Measurements from ENCODE around the gene TBRG4. TPM values are rescaled to one million over a fixed set of nuclear protein-coding genes. Genes with fewer than 3 reads are reported as not detected.

The TBRG4 gene
- total and polyA plus RNA-seq, 2 donors from 2014 or later = 45.7 to 67.8 TPM

GRCh38 chr7:45085619-45086200 lies 25.8 kb downstream of the TBRG4 start:
- peaks cover 0 to 2% (median 0%) of the 10 kb centered on the region in 3 donors for H3K4me1 ChIP-seq (ENCODE audit: control insufficient read depth in 2 of 3, insufficient read depth in 2 of 3, low read depth in 1 of 3, low read length in 3 of 3)
- no peaks in the 10 kb centered on the region for H3K27me3 ChIP-seq (ENCODE audit: control insufficient read depth, insufficient read depth, low read length)
- H3K9ac ChIP-seq (ENCODE audit: low read length in 3 of 3) = no peak overlapping the region
- H3K4me3 ChIP-seq (ENCODE audit: low read length in 3 of 3) = no peak overlapping the region
- no peaks in the 10 kb centered on the region for H3K9me3 ChIP-seq (ENCODE audit: control insufficient read depth in 2 of 3, insufficient read depth in 1 of 3, low read length in 3 of 3)
- no peak overlapping the region for H3K27ac ChIP-seq (ENCODE audit: low read depth in 2 of 2, low read length in 2 of 2)
- FAIRE-seq = no peak
- no peaks in the 10 kb centered on the region for H3K36me3 ChIP-seq (ENCODE audit: control insufficient read depth in 2 of 3, insufficient read depth in 3 of 3, low read length in 3 of 3)
- no peak for TF ChIP-seq CTCF (IDR thresholded peaks at IDR 0.05; ENCODE audit: borderline replicate concordance, extremely low read depth, insufficient read depth)
- DNase-seq = peak in 1 of 5 donors; percentile 68
- intact Hi-C loops (cut with DNase I) = no loop called here

GRCh38 chr7:45084901-45085618 lies 26.4 kb downstream of the TBRG4 start:
- Histone ChIP-seq H3K4me3 (ENCODE audit: low read length in 3 of 3) (no peak overlapping the region), H3K27ac (ENCODE audit: low read depth in 2 of 2, low read length in 2 of 2) (no peak overlapping the region), H3K27me3 (ENCODE audit: control insufficient read depth, insufficient read depth, low read length) (no peaks in the 10 kb centered on the region), H3K9me3 (ENCODE audit: control insufficient read depth in 2 of 3, insufficient read depth in 1 of 3, low read length in 3 of 3) (no peaks in the 10 kb centered on the region), H3K4me1 (ENCODE audit: control insufficient read depth in 2 of 3, insufficient read depth in 2 of 3, low read depth in 1 of 3, low read length in 3 of 3) (peaks cover 0 to 2% (median 0%) of the 10 kb centered on the region in 3 donors), H3K36me3 (ENCODE audit: control insufficient read depth in 2 of 3, insufficient read depth in 3 of 3, low read length in 3 of 3) (no peaks in the 10 kb centered on the region), H3K9ac (ENCODE audit: low read length in 3 of 3) (no peak overlapping the region)
- intact Hi-C loops (cut with DNase I) = no loop called here
- DNase-seq = peak in 3 of 5 donors; percentile 21 to 75 (median 65)
- FAIRE-seq = no peak
- TF ChIP-seq CTCF (IDR thresholded peaks at IDR 0.05; ENCODE audit: borderline replicate concordance, extremely low read depth, insufficient read depth) = no peak

- no peak for FAIRE-seq
- intact Hi-C loops (cut with DNase I) = no loop called here
- TF ChIP-seq CTCF (IDR thresholded peaks at IDR 0.05; ENCODE audit: borderline replicate concordance, extremely low read depth, insufficient read depth) = no peak
- no peaks in the 10 kb centered on the region for H3K27me3 ChIP-seq (ENCODE audit: control insufficient read depth, insufficient read depth, low read length)
- no peaks in the 10 kb centered on the region for H3K36me3 ChIP-seq (ENCODE audit: control insufficient read depth in 2 of 3, insufficient read depth in 3 of 3, low read length in 3 of 3)
- H3K4me3 ChIP-seq (ENCODE audit: low read length in 3 of 3) = no peak overlapping the region
- no peak overlapping the region for H3K27ac ChIP-seq (ENCODE audit: low read depth in 2 of 2, low read length in 2 of 2)
- no peak overlapping the region for H3K9ac ChIP-seq (ENCODE audit: low read length in 3 of 3)
- peak in 1 of 5 donors; percentile 32 for DNase-seq
- no peaks in the 10 kb centered on the region for H3K9me3 ChIP-seq (ENCODE audit: control insufficient read depth in 2 of 3, insufficient read depth in 1 of 3, low read length in 3 of 3)
- peaks cover 0 to 2% (median 0%) of the 10 kb centered on the region in 3 donors for H3K4me1 ChIP-seq (ENCODE audit: control insufficient read depth in 2 of 3, insufficient read depth in 2 of 3, low read depth in 1 of 3, low read length in 3 of 3)
Observed at GRCh38 chr7:45084336-45084735, 27.2 kb downstream of the TBRG4 start.
